HG03469 (cell line): Measurements from ENCODE around the gene ALPK1.
"Not testable (repeated sequence)": the region's sequence is repeated elsewhere in the genome, so short reads cannot be mapped to it uniquely, and the experiment has no call there.

Source experiments
- ATAC-seq: cut with Tn5 transposase; IDR thresholded peaks from one replicate; pipeline ENCODE4 v1.9.1; 2021; ENCODE audit warnings: mild to moderate bottlenecking, moderate library complexity, moderate number of reproducible peaks; ENCODE audit not compliant: unreplicated experiment

Gene ALPK1

GRCh38 chr4:112377594-112378242 is 80.5 kb downstream of the ALPK1 start:
- no peak for ATAC-seq

- ATAC-seq, result no peak
Observed at GRCh38 chr4:112378243-112378620, 81.1 kb downstream of the ALPK1 start.

GRCh38 chr4:112378858-112379257 is 81.7 kb downstream of the ALPK1 start:
- ATAC-seq, result no peak

DNA sequence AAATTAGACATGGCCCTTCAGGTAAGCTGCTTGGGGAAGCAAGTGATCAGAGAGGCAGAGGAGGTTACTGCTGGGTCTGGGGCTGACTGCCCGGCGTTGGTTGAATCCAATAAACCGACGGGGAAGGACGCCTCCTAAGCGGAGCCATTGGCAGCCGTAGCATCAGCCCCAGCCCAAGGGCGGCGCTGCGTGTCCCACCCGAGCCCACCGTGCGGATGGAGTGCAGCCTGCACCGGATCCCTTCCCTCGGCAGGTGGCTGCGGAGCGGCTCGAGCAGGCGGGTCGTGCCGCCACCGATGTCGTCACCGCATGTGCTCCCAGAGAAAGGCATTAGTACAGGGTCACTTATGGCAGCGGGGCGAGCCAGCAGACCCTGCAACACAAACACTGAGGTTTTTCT is 82.1 kb downstream of the ALPK1 start:
- no peak for ATAC-seq

GRCh38 chr4:112381996-112382692 is 85.0 kb downstream of the ALPK1 start:
- ATAC-seq, result no peak

GRCh38 chr4:112386071-112386470 is 88.9 kb downstream of the ALPK1 start:
- no peak for ATAC-seq

DNA sequence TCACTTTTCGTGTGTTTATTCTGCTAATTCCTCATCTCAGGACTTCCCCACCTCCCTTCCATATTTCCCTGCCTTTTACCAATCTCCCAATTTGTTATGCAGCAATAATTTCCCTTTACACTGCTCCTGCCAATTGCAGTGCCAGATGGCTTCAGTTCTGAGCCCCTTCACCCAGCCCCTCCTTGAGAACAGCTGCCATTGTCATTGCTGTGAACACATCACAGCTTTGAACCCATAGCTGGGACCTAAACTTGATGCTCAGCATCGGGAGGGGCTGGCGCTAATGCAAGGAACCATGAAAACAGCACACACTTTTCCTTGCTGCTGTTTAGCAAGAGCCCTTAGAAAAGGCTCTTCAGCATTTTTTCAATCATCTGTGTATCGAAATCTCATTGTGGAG is 104.9 kb downstream of the ALPK1 start:
- no peak for ATAC-seq

DNA sequence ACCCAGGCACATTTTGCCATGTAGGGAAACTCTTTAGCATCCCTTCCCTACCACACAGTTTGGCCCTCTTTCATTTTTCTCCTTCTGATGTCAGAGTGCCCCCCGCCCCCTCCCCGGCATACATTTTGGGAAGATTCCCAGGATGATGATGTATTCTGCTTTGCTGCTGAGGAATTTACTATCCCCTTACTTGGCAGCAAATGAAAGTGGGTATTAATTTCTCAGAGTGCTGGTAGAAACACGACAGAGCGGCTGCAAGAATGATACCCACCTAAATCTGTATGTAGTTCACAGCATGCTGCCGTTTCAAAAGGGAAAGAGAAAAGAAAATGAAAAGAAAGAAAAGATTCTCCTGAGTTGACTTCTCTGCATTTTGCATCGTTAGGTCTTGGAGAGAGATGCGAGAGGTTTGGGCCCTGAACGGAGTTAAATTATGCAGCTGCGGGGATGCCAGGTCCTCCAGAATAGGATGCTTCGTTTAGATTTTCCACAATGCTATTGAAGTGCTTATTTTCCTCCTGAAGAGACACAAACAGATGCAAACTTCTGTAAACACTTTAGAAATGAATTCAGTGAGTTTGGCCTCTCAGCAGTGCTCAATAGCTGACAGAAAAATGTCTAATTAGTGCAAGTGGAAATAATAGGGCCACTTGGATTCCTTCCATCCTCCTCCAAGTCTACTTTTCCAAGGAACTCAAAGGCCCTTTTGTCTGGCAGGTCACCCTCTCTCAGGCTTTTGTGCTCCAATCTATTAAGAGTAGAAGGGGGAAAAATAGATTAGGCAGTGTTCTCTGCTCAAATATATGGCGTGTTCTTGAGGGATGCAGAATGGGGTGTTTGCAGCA is 106.2 kb downstream of the ALPK1 start:
- ATAC-seq, result no peak

GRCh38 chr4:112410364-112410763 is 113.2 kb downstream of the ALPK1 start:
- ATAC-seq, result no peak

- ATAC-seq, result no peak
Observed at GRCh38 chr4:112410804-112411203, 113.6 kb downstream of the ALPK1 start.

DNA sequence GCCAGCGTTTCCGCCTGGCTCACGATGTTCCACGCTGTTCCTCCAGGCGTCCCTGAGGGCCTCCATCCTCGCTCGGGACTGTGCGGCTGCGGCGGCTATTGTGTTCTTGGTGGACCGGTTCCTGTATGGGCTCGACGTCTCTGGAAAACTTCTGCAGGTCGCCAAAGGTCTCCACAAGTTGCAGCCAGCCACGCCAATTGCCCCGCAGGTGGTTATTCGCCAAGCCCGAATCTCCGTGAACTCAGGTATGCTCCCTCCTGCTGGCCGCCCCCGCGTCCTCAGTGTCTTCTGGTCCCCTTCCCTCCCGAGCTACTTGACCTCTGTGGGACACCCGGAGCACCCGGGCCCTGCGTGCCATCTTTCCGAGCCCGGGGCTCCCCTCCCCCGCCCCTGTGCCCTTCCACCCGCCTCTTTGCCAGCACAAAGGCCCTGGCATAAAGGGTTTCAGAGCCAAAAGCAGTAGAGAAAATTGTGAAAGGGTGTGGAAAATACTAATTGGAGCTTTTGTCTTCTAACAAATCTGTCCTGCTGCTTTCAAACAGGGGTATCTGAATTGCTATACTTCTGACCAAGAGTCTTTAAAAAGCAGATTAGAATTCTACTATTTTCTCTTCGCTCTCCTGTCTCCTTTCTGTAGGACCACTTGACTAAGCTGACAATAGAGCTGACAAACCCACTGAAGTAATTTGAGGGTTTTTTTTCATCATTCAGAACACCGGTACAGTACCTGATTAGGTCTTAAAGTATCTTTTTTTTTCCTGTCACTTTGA is 114.8 kb downstream of the ALPK1 start:
- no peak for ATAC-seq

- no peak for ATAC-seq
Observed at GRCh38 chr4:112416464-112416863, 119.3 kb downstream of the ALPK1 start.

DNA sequence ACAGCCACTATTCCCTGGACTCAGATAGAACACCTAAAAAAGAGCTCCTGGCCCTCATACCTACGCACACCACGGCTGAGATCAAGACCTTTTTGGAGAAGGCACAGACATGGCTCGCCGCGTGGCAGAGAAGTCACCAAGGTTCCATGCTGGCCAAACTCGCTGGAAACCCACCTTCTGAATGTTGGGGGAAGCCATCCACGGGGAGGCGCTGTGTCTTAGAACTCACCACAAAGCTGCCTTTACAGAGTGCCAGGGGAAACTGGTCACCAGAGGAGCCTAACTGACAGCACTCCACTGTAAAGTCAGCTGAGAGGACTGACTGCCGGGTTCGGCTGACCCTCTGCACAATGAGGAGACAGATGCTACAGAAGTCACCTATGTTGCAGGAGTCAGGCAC is 120.9 kb downstream of the ALPK1 start:
- no peak for ATAC-seq

DNA sequence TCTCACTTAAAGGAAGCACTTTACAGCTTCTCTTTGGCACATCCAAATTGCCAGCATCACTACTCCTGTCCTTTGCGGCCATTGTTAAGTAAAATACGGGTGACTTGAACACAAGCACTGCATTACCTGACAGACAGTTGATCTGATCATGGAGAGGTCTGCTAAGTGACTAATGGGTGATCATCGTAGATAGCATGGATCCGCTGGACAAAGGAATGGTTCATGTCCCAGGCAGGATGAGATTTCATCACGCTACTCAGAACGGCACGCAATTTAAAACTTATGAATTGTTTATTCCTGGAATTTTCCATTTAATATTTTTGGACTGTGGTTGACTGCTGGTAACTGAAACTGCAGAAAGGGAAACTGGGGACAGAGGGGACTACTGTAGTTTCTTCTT is 124.7 kb downstream of the ALPK1 start:
- no peak for ATAC-seq

GRCh38 chr4:112422644-112423043 is 125.5 kb downstream of the ALPK1 start:
- ATAC-seq, result no peak

DNA sequence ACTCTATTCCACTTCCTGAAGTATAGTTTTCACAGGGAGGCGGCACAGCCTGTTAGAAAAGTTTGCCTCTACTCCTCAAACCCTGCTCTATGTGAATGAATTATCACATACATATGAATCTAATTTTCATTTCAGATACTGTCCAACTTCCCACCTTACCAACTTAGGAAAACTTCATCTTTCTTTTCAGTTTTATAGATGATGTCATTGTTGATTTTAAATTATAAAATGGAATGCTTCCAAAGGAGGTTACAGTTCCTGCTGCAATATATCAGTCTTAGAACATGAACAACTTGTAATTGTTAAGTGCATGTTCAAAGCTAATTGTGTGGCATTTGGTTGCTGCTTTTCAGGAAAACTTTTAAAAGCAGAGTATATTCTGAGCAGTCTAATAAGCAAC is 126.4 kb downstream of the ALPK1 start:
- no peak for ATAC-seq

GRCh38 chr4:112425823-112426222 is 128.7 kb downstream of the ALPK1 start:
- no peak for ATAC-seq

GRCh38 chr4:112426416-112426815 is 129.2 kb downstream of the ALPK1 start:
- no peak for ATAC-seq

DNA sequence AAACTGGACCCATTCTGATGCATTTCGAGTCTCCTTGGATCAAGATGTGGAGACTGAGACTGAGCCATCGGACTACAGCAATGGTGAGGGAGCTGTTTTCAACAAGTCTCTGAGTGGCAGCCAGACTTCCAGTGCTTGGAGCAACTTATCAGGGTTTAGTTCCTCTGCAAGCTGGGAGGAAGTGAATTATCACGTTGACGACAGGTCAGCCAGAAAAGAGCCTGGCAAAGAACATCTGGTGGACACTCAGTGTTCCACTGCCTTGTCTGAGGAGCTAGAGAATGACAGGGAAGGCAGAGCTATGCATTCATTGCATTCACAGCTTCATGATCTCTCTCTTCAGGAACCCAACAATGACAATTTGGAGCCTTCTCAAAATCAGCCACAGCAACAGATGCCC is 134.0 kb downstream of the ALPK1 start:
- ATAC-seq, result no peak

DNA sequence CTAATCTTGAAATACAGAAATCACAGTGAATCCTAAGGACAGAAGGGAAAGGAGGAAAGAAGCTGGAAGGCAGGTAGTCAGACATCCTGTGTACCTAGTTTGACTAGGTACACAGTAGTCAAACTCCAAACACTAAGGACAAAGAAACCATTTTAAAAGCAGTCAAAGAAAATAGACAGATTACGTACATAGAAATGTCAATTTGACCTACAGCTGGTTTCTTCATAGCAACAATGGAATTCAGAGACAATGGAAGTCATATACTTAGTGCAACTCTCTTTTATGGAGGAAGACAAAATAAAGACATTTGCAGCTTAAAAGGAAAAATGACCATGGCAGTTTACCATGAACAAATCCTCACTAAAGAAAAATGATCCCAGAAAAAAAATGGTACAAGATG is 139.8 kb downstream of the ALPK1 start:
- ATAC-seq, result no peak

- ATAC-seq, result not testable (repeated sequence)
Observed at GRCh38 chr4:112442226-112442625, 145.1 kb downstream of the ALPK1 start.
